ENCODE results near the gene SOCS3.

- TF ChIP-seq CTCF (IDR thresholded peaks at IDR 0.05) (no peak), POLR2A (IDR thresholded peaks at IDR 0.05) (no peak)
Measured at GRCh38 chr17:78392295-78392694, 32.4 kb upstream of the SOCS3 start.

Data from lower leg skin (tissue), 3 donors.